Fibroblast of lung (primary cell): Measurements from ENCODE around the gene TPSD1.
"Not testable (repeated sequence)": the region's sequence is repeated elsewhere in the genome, so short reads cannot be mapped to it uniquely, and the experiment has no call there.

Experiments
- CTCF ChIP-seq, 2 donors: IDR thresholded peaks in 1 of 2; conservative IDR thresholded peaks in 1 of 2; 1 replicate in 1 of 2; 2 replicates in 1 of 2; pipeline ENCODE4 v1.5.1; 2011 to 2012; ENCODE audit warnings: low read length in 2 of 2, control low read depth in 1 of 2, inconsistent platforms in 1 of 2, low read depth in 1 of 2, mild to moderate bottlenecking in 1 of 2
- EZH2 ChIP-seq: IDR thresholded peaks from 2 replicates; pipeline ENCODE4 v1.5.1; 2012; ENCODE audit warnings: low read length, control low read depth, mild to moderate bottlenecking; ENCODE audit errors: missing control alignments

- TF ChIP-seq CTCF (conservative IDR thresholded peaks at IDR 0.05 in 1 of 2, IDR thresholded peaks at IDR 0.05 in 1 of 2; ENCODE audit: low read depth in 1 of 2, low read length in 2 of 2); EZH2: not testable (repeated sequence)
Observed at GRCh38 chr16:1239575-1239974, 16.3 kb upstream of the TPSD1 start.
